CD4-positive, alpha-beta T cell treated with Interleukin-6 for 4 hours (primary cell): ENCODE data around the gene VPS13A.

Source experiments
- DNase-seq: peaks from one replicate; pipeline ENCODE4 v3.0.0-alpha.2; 2020; ENCODE audit warnings: mixed read lengths

Gene VPS13A

DNA sequence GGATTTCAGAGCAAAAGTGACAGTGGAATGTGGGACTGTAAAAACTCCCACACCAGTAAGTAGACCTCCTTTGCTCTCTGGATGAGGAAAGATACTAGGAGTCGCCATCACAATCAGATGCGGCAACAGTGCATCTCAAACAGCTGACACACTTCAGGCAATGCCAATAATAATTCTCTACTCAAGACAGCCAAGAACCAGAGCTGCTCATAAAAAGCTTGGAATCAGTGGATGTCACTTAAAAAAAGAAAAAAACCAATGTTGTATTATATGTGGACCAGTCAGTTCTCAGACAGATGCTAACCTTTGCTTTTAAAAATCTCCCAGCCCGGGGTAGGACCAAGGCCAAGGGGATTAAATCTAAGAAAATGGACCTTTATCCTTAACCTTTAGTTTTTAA, 285.8 kb downstream of the VPS13A start:
- no peak for DNase-seq

DNA sequence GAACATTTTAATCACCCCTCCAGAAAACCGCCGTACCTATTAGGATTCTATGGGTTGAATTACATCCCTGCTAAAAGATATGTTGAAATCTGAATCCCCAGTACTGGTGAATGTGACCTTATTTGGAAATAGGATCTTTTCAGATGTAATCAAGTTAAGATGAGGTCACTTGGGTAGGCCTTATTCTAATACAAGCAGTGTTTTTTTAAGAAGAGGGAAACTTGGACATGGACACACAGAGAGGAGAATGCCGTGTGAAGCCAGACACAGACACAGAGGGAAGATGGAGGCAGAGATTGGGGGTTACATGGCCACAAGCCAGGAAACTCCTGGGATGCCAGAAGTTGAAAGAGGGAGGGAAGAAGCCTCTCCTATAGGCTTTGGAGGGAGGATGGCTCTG, 287.3 kb downstream of the VPS13A start:
- no peak for DNase-seq

DNA sequence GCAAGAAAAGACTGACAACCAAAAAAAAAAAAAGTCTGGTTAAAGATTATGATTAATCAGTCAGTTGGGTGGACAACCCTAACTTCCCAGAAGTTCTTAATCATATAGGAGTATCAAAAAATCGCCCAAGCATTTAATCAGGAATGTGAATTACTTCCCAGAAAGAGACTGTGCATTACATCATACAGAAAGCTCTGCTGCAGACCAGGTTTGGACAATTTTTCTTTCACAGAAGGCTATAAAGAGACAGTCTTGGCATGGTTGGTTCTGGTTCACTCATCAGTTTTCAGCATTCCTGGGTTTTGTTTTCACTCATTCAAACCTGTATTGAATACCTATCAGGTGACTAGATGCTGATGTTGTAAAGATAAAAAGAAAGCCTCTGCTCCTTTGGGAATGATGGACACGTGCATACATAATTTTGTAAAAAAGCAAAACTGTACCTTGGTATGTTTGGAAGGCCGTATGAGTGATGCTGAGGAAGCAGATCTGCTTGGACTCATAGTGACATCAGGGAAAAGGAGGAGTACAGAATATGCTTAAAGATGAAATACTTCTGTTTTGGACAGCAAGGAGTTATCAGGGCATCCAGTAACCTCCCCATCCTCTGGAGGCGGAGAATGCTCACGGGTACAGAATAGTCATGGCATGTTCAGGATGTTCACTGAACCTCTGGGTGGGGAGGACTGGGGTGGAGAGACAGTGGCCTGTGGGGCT, 292.3 kb downstream of the VPS13A start:
- no peak for DNase-seq
